22Rv1 (cell line): Measurements from ENCODE around the gene NINJ2.
"Not testable (repeated sequence)": the region's sequence is repeated elsewhere in the genome, so short reads cannot be mapped to it uniquely, and the experiment has no call there.

ENCODE experiments used
- H3K27ac ChIP-seq: fragments of 450-650 bp; 2 replicates; pipeline ENCODE4 v1.5.1; 2017
- CTCF ChIP-seq: fragments of 450-650 bp; IDR thresholded peaks from 2 replicates; pipeline ENCODE4 v1.5.1; 2017; ENCODE audit warnings: mild to moderate bottlenecking
- ZFX ChIP-seq: fragments of 450-650 bp; IDR thresholded peaks from 2 replicates; pipeline ENCODE4 v1.6.1; 2017; ENCODE audit warnings: antibody characterized with exemption, borderline replicate concordance

The NINJ2 gene

GRCh38 chr12:636632-637031 is 26.6 kb downstream of the NINJ2 start:
- TF ChIP-seq ZFX (no peak), CTCF (no peak)
- H3K27ac ChIP-seq, result no peak overlapping the region

GRCh38 chr12:633731-634130 is 29.5 kb downstream of the NINJ2 start:
- TF ChIP-seq ZFX, result no peak
- no peak for TF ChIP-seq CTCF
- H3K27ac ChIP-seq, result no peak overlapping the region

- H3K27ac ChIP-seq, result no peak overlapping the region
- no peak for TF ChIP-seq CTCF
- TF ChIP-seq ZFX, result no peak
Observed at GRCh38 chr12:632102-632696, 31.0 kb downstream of the NINJ2 start.

GRCh38 chr12:630656-631632 is 32.3 kb downstream of the NINJ2 start:
- H3K27ac ChIP-seq, result no peak overlapping the region
- TF ChIP-seq ZFX, result no peak
- no peak for TF ChIP-seq CTCF

- H3K27ac ChIP-seq, result not testable (repeated sequence)
Observed at GRCh38 chr12:628742-629078, 34.5 kb downstream of the NINJ2 start.

- TF ChIP-seq CTCF, result no peak
- TF ChIP-seq ZFX, result no peak
- no peak overlapping the region for H3K27ac ChIP-seq
Observed at GRCh38 chr12:627863-628741, 35.1 kb downstream of the NINJ2 start.

- TF ChIP-seq ZFX (no peak), CTCF (no peak)
- no peak overlapping the region for H3K27ac ChIP-seq
Observed at GRCh38 chr12:627285-627684, 36.0 kb downstream of the NINJ2 start.
